Peyer's patch (tissue), 4 donors: ENCODE results near the gene BLCAP. TPM values are rescaled to one million over a fixed set of nuclear protein-coding genes. Genes with fewer than 3 reads are reported as not detected.

Source experiments
- DNase-seq, 3 donors: peaks; one replicate each; pipeline ENCODE4 v3.0.0-alpha.2; 2017 to 2019
- H3K27ac ChIP-seq, 4 donors: fragments of 200-600 bp; sonication (generic); one replicate each; pipeline ENCODE4 v1.5.1; 2016 to 2019
- H3K27me3 ChIP-seq, 2 donors: fragments of 200-600 bp; sonication (generic); one replicate each; pipeline ENCODE4 v1.5.1; 2019
- H3K36me3 ChIP-seq, 3 donors: fragments of 200-600 bp; sonication (generic); one replicate each; pipeline ENCODE4 v1.5.1; 2016 to 2019
- H3K4me1 ChIP-seq, 4 donors: fragments of 200-600 bp; sonication (generic); one replicate each; pipeline ENCODE4 v1.5.1; 2016 to 2019
- H3K4me3 ChIP-seq, 4 donors: fragments of 200-600 bp; sonication (generic); 1 replicate in 3 of 4; 2 replicates in 1 of 4; pipeline ENCODE4 v1.5.1; 2016 to 2019; ENCODE audit warnings: mild to moderate bottlenecking in 1 of 4
- H3K9me3 ChIP-seq, 4 donors: fragments of 200-600 bp; sonication (generic); one replicate each; pipeline ENCODE4 v1.5.1; 2016 to 2019; ENCODE audit warnings: mild to moderate bottlenecking in 1 of 4
- CTCF ChIP-seq, 6 experiments: fragments of 450-650 bp in 4 of 6; fragments of 200-600 bp in 2 of 6; sonication (generic) in 1 of 6; IDR thresholded peaks; one replicate each; pipeline ENCODE4 v1.5.1; 2017 to 2019; ENCODE audit warnings: antibody characterized with exemption in 6 of 6, mild to moderate bottlenecking in 3 of 6, moderate library complexity in 1 of 6
- POLR2A ChIP-seq, 2 donors: fragments of 450-650 bp; IDR thresholded peaks; one replicate each; pipeline ENCODE4 v1.5.1; 2017; ENCODE audit warnings: antibody characterized with exemption in 2 of 2, mild to moderate bottlenecking in 2 of 2, moderate library complexity in 2 of 2
- total RNA-seq, 4 donors: library from RNA; depleted of rRNA; stranded (reverse); fragments of >200 nt; gene quantifications; one replicate each; pipeline ENCODE4 v1.1.0, GENCODE V29; 2016

The BLCAP gene
- total RNA-seq, 4 donors from 2014 or later: 44.6 to 129 (median 118) TPM

DNA sequence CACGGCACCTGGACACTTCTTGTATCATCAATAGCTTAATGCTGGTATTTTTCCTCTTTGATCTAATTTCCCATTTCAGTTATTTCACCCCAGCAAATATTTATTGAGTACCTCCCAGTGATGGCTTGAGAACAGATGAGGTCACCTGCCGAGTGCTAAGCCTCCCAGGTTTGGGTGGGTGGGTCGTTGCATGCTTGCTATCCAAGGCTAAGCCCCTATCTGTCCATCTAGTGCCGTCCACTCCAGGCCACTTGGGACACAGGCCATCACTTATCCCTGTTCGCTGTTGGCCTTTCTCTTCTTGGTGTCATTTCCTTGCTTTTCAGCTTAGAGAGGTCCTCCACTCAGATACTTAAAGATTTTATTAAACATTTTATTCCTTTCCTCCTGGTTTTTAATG, 17.4 kb downstream of the BLCAP start:
- no peaks in the 10 kb centered on the region for H3K4me1 ChIP-seq
- H3K36me3 ChIP-seq: peaks cover 0 to 28% (median 0%) of the 10 kb centered on the region in 3 donors
- H3K9me3 ChIP-seq: no peaks in the 10 kb centered on the region
- H3K27ac ChIP-seq: no peak overlapping the region
- no peak overlapping the region for H3K4me3 ChIP-seq
- TF ChIP-seq CTCF (IDR thresholded peaks at IDR 0.05) (no peak), POLR2A (IDR thresholded peaks at IDR 0.05) (no peak)
- no peak for DNase-seq
- no peaks in the 10 kb centered on the region for H3K27me3 ChIP-seq

GRCh38 chr20:37506152-37506725, 21.4 kb downstream of the BLCAP start:
- no peak overlapping the region for H3K4me3 ChIP-seq
- no peak for DNase-seq
- TF ChIP-seq CTCF (IDR thresholded peaks at IDR 0.05): no peak
- no peak for TF ChIP-seq POLR2A (IDR thresholded peaks at IDR 0.05)

DNA sequence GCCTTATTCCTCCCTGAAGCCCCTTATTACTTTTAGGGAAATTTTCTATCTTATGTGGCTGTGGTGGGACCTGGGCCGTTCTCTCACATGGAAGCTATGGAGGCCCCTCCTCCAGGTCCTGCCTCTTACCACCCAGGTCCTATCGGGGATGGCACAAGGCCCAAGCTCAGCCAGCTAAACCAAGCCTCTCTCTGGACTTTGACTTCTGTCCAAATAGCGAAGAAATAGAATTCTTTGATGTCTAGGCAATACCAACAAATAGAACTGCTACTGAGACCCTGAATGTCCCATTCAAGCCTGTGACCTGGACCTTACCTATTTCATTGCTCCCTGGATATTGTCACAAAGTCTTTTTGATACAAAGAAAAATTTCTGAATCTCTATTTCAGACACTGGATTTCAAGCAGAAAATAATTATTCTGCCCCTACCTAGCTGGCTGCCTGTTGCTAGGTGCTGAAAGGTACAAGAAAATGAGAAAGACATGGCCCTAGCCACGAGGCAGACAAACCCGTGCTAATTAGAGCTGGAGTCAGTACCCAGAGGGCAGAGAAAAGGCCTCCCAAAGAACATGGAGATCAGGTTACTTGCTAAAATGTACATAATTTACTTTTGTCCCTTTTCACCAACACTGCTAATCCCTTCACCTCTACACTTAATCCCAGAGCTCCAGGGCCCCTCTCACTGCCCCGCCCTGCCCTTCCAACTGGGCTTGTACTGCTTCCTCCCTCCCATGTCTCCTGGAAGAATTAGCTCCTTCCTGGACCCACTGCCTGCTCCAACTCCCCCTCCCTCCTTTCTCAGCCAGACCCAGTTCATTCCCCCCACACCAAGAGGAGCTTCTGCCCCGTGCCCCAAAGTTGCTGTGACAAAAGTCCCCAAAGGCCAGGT, 22.2 kb downstream of the BLCAP start:
- TF ChIP-seq CTCF (IDR thresholded peaks at IDR 0.05): no peak
- no peak for TF ChIP-seq POLR2A (IDR thresholded peaks at IDR 0.05)
- H3K27ac ChIP-seq: no peak overlapping the region
- no peak for DNase-seq

More at GRCh38 chr20:37506152-37506725, 21.4 kb downstream of the BLCAP start:
- no peak overlapping the region for H3K27ac ChIP-seq
- no peaks in the 10 kb centered on the region for H3K9me3 ChIP-seq
- no peaks in the 10 kb centered on the region for H3K27me3 ChIP-seq
- no peaks in the 10 kb centered on the region for H3K4me1 ChIP-seq
- H3K36me3 ChIP-seq: peaks cover 0 to 7% (median 0%) of the 10 kb centered on the region in 3 donors

DNA sequence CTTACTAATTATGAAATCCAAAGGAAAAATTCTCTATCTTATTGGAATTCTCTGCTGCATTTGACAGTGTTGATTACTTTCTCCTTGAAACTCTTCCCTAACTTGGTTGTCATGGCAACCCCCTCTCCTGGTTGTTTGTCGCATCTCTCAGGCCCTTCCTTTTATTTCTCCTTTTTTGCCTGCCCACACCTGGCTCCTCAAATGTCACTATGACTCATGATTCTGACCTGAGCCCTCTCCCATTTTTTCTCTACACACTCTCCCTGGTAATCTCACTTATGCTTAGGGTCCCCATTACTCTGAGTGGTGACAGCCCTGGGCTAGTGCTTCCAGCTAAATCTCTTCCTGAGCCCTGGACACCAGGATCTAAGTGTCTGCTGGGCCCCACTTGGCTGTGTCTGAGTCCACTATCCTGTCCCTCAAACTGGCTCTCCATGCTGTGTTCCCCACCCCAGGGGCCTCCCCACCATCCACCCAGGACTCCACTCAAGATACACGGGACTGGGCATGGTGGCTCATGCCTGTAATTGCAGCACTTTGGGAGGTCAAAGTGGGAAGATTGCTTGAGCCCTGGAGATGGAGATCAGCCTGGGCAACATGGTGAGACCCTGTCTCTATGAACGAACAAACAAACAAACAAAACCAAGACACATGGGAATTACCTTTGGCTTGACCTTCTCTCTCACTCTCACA, 23.1 kb downstream of the BLCAP start:
- H3K9me3 ChIP-seq: no peaks in the 10 kb centered on the region
- H3K27me3 ChIP-seq: no peaks in the 10 kb centered on the region
- no peaks in the 10 kb centered on the region for H3K4me1 ChIP-seq
- H3K36me3 ChIP-seq: peaks cover 0 to 7% (median 0%) of the 10 kb centered on the region in 3 donors
- no peak overlapping the region for H3K27ac ChIP-seq
- no peak for DNase-seq
- no peak for TF ChIP-seq CTCF (IDR thresholded peaks at IDR 0.05)
- no peak for TF ChIP-seq POLR2A (IDR thresholded peaks at IDR 0.05)
- H3K4me3 ChIP-seq: no peak overlapping the region

More for the DNA sequence above, 22.2 kb downstream of the BLCAP start:
- Histone ChIP-seq H3K4me3 (no peak overlapping the region), H3K36me3 (peaks cover 0 to 7% (median 0%) of the 10 kb centered on the region in 3 donors), H3K27me3 (no peaks in the 10 kb centered on the region), H3K4me1 (no peaks in the 10 kb centered on the region), H3K9me3 (no peaks in the 10 kb centered on the region)

GRCh38 chr20:37503256-37503927, 24.3 kb downstream of the BLCAP start:
- no peak for TF ChIP-seq CTCF (IDR thresholded peaks at IDR 0.05)
- no peak for TF ChIP-seq POLR2A (IDR thresholded peaks at IDR 0.05)
- no peak overlapping the region for H3K27ac ChIP-seq
- no peak for DNase-seq
- no peaks in the 10 kb centered on the region for H3K9me3 ChIP-seq
- H3K27me3 ChIP-seq: no peaks in the 10 kb centered on the region
- no peak overlapping the region for H3K4me3 ChIP-seq
- H3K4me1 ChIP-seq: no peaks in the 10 kb centered on the region
- no peaks in the 10 kb centered on the region for H3K36me3 ChIP-seq
